HG02763 (cell line): ENCODE results near the gene ABCG4.
"Not testable (repeated sequence)": the region's sequence is repeated elsewhere in the genome, so short reads cannot be mapped to it uniquely, and the experiment has no call there.

Experiments used
- ATAC-seq: cut with Tn5 transposase; IDR thresholded peaks from one replicate; pipeline ENCODE4 v1.9.1; 2021; ENCODE audit warnings: mild to moderate bottlenecking, moderate library complexity; ENCODE audit not compliant: unreplicated experiment

The ABCG4 gene

GRCh38 chr11:119180729-119181676 lies 32.2 kb downstream of the ABCG4 start:
- no peak for ATAC-seq

- no peak for ATAC-seq
Observed at GRCh38 chr11:119181677-119182412, 33.0 kb downstream of the ABCG4 start.

GRCh38 chr11:119184399-119184798 lies 35.5 kb downstream of the ABCG4 start:
- ATAC-seq = not testable (repeated sequence)

- no peak for ATAC-seq
Observed at GRCh38 chr11:119185981-119186634, 37.3 kb downstream of the ABCG4 start.

- no peak for ATAC-seq
Observed at GRCh38 chr11:119187123-119187892, 38.5 kb downstream of the ABCG4 start.

GRCh38 chr11:119188067-119188466 lies 39.2 kb downstream of the ABCG4 start:
- no peak for ATAC-seq

- ATAC-seq = no peak
Observed at GRCh38 chr11:119188887-119189286, 40.0 kb downstream of the ABCG4 start.

GRCh38 chr11:119189393-119189792 lies 40.5 kb downstream of the ABCG4 start:
- ATAC-seq = no peak

- no peak for ATAC-seq
Observed at GRCh38 chr11:119190531-119190930, 41.7 kb downstream of the ABCG4 start.

GRCh38 chr11:119191265-119191664 lies 42.4 kb downstream of the ABCG4 start:
- ATAC-seq = not testable (repeated sequence)

GRCh38 chr11:119192111-119192510 lies 43.3 kb downstream of the ABCG4 start:
- ATAC-seq = no peak

GRCh38 chr11:119193001-119193400 lies 44.1 kb downstream of the ABCG4 start:
- ATAC-seq = no peak

GRCh38 chr11:119193626-119194025 lies 44.8 kb downstream of the ABCG4 start:
- ATAC-seq = no peak

- no peak for ATAC-seq
Observed at GRCh38 chr11:119194811-119195440, 46.1 kb downstream of the ABCG4 start.

- ATAC-seq = no peak
Observed at GRCh38 chr11:119195680-119196079, 46.8 kb downstream of the ABCG4 start.

GRCh38 chr11:119196833-119197483 lies 48.1 kb downstream of the ABCG4 start:
- ATAC-seq = peak; percentile 44

- ATAC-seq = no peak
Observed at GRCh38 chr11:119198925-119199324, 50.1 kb downstream of the ABCG4 start.

GRCh38 chr11:119201236-119201635 lies 52.4 kb downstream of the ABCG4 start:
- not testable (repeated sequence) for ATAC-seq

- ATAC-seq = no peak
Observed at GRCh38 chr11:119202554-119202953, 53.7 kb downstream of the ABCG4 start.

GRCh38 chr11:119204066-119204465 lies 55.2 kb downstream of the ABCG4 start:
- no peak for ATAC-seq
